Uterus (tissue), 4 donors: ENCODE data around the gene C1QTNF6. TPM values are rescaled to one million over a fixed set of nuclear protein-coding genes. Genes with fewer than 3 reads are reported as not detected.

ENCODE experiments used
- DNase-seq, 2 donors: peaks; one replicate each; pipeline ENCODE4 v3.0.0-alpha.2; 2019 to 2020
- H3K27ac ChIP-seq, 2 donors: fragments of 200-600 bp; sonication (generic); 1 replicate in 1 of 2; 2 replicates in 1 of 2; pipeline ENCODE4 v1.5.1; 2016 to 2018
- H3K27me3 ChIP-seq, 2 donors: fragments of 200-600 bp; sonication (generic); one replicate each; pipeline ENCODE4 v1.5.1; 2018 to 2019; ENCODE audit warnings: control low read depth in 1 of 2
- H3K36me3 ChIP-seq, 2 donors: fragments of 200-600 bp; sonication (generic); one replicate each; pipeline ENCODE4 v1.5.1; 2019; ENCODE audit warnings: control low read depth in 1 of 2
- H3K4me1 ChIP-seq, 2 donors: fragments of 200-600 bp; sonication (generic); one replicate each; pipeline ENCODE4 v1.5.1; 2018 to 2019; ENCODE audit warnings: control low read depth in 1 of 2
- H3K4me3 ChIP-seq, 2 donors: fragments of 200-600 bp; sonication (generic); 1 replicate in 1 of 2; 2 replicates in 1 of 2; pipeline ENCODE4 v1.5.1; 2018 to 2019; ENCODE audit warnings: mild to moderate bottlenecking in 1 of 2
- H3K9me3 ChIP-seq, 2 donors: fragments of 200-600 bp; sonication (generic); one replicate each; pipeline ENCODE4 v1.5.1; 2019; ENCODE audit warnings: control low read depth in 1 of 2
- CTCF ChIP-seq, 4 experiments: fragments of 200-600 bp in 2 of 4; fragments of 450-650 bp in 2 of 4; sonication (generic) in 2 of 4; IDR thresholded peaks; one replicate each; pipeline ENCODE4 v1.5.1; 2016 to 2019; ENCODE audit warnings: antibody characterized with exemption in 4 of 4, mild to moderate bottlenecking in 2 of 4, moderate library complexity in 1 of 4
- POLR2A ChIP-seq, 2 donors: fragments of 450-650 bp; IDR thresholded peaks; one replicate each; pipeline ENCODE4 v1.6.1; 2016; ENCODE audit warnings: antibody characterized with exemption in 2 of 2, mild to moderate bottlenecking in 1 of 2, moderate library complexity in 1 of 2
- intact Hi-C: fragments of 100-400 bp; cut with DNase I; formaldehyde crosslinking; loops from one replicate; pipeline ENCODE4 v1.15.1; 2023; ENCODE audit warnings: low total_unique reads
- total RNA-seq, 4 donors: library from RNA; depleted of rRNA in 3 of 4; stranded (reverse); fragments of >200 nt in 3 of 4; gene quantifications; one replicate each; pipeline versions ENCODE4 v1.1.0 to v1.2.4, GENCODE V29; 2014 to 2023
- donor health status: DM: yes; HTN: yes; CAD: no.

The C1QTNF6 gene
- total RNA-seq, 4 donors from 2014 or later: 0.29 to 16.0 (median 3.1) TPM

GRCh38 chr22:37208401-37209139, 20.5 kb upstream of the C1QTNF6 start:
- intact Hi-C loops: no loop called here

GRCh38 chr22:37207981-37208380, 19.9 kb upstream of the C1QTNF6 start:
- TF ChIP-seq CTCF (IDR thresholded peaks at IDR 0.05) (no peak), POLR2A (IDR thresholded peaks at IDR 0.05) (no peak)
- DNase-seq: no peak
- Histone ChIP-seq H3K36me3 (no peaks in the 10 kb centered on the region), H3K9me3 (no peaks in the 10 kb centered on the region), H3K27me3 (no peaks in the 10 kb centered on the region), H3K4me1 (no peaks in the 10 kb centered on the region), H3K27ac (no peak overlapping the region), H3K4me3 (no peak overlapping the region)
- intact Hi-C loops: no loop called here

More at GRCh38 chr22:37208401-37209139, 20.5 kb upstream of the C1QTNF6 start:
- DNase-seq: peak in 1 of 2 donors; percentile 13
- Histone ChIP-seq H3K4me1 (no peaks in the 10 kb centered on the region), H3K4me3 (no peak overlapping the region), H3K27me3 (no peaks in the 10 kb centered on the region), H3K9me3 (no peaks in the 10 kb centered on the region), H3K27ac (no peak overlapping the region), H3K36me3 (no peaks in the 10 kb centered on the region)
- TF ChIP-seq POLR2A (IDR thresholded peaks at IDR 0.05) (no peak), CTCF (IDR thresholded peaks at IDR 0.05) (no peak)

GRCh38 chr22:37206841-37207821, 19.1 kb upstream of the C1QTNF6 start:
- TF ChIP-seq CTCF (IDR thresholded peaks at IDR 0.05): no peak
- TF ChIP-seq POLR2A (IDR thresholded peaks at IDR 0.05): no peak
- H3K4me1 ChIP-seq: no peaks in the 10 kb centered on the region
- no peaks in the 10 kb centered on the region for H3K36me3 ChIP-seq
- H3K9me3 ChIP-seq: no peaks in the 10 kb centered on the region
- H3K4me3 ChIP-seq: no peak overlapping the region
- DNase-seq: peak in 1 of 2 donors; percentile 12
- no peaks in the 10 kb centered on the region for H3K27me3 ChIP-seq
- intact Hi-C loops: no loop called here
- no peak overlapping the region for H3K27ac ChIP-seq

- no peaks in the 10 kb centered on the region for H3K9me3 ChIP-seq
- TF ChIP-seq CTCF (IDR thresholded peaks at IDR 0.05) (no peak), POLR2A (IDR thresholded peaks at IDR 0.05) (no peak)
- H3K4me1 ChIP-seq: no peaks in the 10 kb centered on the region
- no peak overlapping the region for H3K4me3 ChIP-seq
- H3K27me3 ChIP-seq: no peaks in the 10 kb centered on the region
- intact Hi-C loops: no loop called here
- no peaks in the 10 kb centered on the region for H3K36me3 ChIP-seq
- no peak overlapping the region for H3K27ac ChIP-seq
- no peak for DNase-seq
Measured at GRCh38 chr22:37206118-37206840, 18.2 kb upstream of the C1QTNF6 start.
